ENCODE data around the gene DRC7.

DRC7 gene

GRCh38 chr16:57747996-57748395, 53.4 kb downstream of the DRC7 start:
- Mint-ChIP-seq H3K27ac (no peak overlapping the region), H3K36me3 (peaks cover 19% of the 10 kb centered on the region), H3K9me3 (no peaks in the 10 kb centered on the region), H3K4me1 (peaks cover 18% of the 10 kb centered on the region), H3K4me3 (no peak overlapping the region)
- ATAC-seq (no peak), DNase-seq (ENCODE audit: low spot score in 2 of 2) (no peak)

- peak overlapping the region; percentile 51 for H3K27ac Mint-ChIP-seq
- no peak for ATAC-seq
Observed at GRCh38 chr16:57748596-57748995, 54.0 kb downstream of the DRC7 start.

DNA sequence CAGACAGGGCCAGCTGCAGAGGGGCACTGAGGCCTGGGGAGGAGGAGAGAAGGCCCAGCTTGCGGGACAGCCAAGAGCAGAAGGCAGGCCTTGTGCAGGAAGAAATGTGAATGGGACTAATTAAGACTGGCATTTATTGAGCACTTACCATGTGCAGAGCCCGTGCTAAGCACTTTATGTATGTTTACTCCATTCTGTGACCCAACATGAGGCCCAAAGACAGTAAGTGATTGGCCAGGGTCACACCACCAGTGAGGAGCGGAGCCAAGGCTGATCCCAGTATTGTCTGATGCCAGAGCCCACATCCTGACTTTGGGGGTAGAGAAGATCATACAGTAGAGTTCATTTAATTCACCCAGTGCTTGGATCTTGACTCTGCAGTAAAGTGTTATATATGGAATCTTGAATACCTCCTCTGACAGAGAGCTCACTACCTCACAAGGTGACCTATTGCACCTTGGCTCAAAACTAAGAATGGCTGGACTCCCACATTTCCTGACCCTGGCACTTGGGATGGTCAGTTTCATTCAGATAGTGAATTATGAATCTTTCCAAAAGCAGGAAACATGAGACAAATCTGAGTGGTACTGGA, 54.6 kb downstream of the DRC7 start:
- ATAC-seq (no peak), DNase-seq (ENCODE audit: low spot score in 2 of 2) (no peak)
- peaks cover 15% of the 10 kb centered on the region for H3K36me3 Mint-ChIP-seq
- peaks cover 18% of the 10 kb centered on the region for H3K4me1 Mint-ChIP-seq
- no peak overlapping the region for H3K4me3 Mint-ChIP-seq
- no peaks in the 10 kb centered on the region for H3K9me3 Mint-ChIP-seq
- H3K27ac Mint-ChIP-seq, result peak overlapping the region; percentile 51

More at GRCh38 chr16:57748596-57748995, 54.0 kb downstream of the DRC7 start:
- H3K36me3 Mint-ChIP-seq, result peaks cover 14% of the 10 kb centered on the region
- no peak overlapping the region for H3K4me3 Mint-ChIP-seq
- DNase-seq (ENCODE audit: low spot score in 2 of 2), result no peak
- peaks cover 18% of the 10 kb centered on the region for H3K4me1 Mint-ChIP-seq
- H3K9me3 Mint-ChIP-seq, result no peaks in the 10 kb centered on the region

DNA sequence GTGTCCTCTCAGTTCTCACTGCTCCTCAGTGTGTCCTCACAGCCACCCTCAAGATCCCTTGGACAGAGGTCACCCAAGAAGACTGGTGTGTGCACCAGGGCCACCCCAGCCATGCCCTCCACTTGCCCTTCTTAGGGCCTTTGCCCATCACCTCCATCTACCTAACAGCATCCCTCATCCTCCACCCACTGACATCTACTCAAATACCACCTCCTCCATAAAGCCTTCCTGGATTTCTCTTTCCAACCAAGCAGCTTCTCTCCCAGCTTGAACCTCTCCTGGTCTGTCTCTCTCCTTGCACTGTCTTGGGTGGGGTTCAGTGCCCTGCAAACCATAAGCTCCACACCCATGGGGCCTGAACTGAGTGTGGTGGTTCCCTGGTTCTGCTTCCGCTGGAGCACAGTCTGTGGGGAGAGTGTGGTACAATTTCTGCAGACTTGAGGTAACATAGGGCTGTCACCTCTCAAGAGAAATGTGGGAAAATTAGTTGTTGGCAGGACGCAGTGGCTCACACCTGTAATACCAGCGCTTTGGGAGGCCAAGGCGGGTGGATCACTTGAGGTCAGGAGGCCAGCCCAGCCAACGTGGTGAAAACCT, 55.3 kb downstream of the DRC7 start:
- Mint-ChIP-seq H3K36me3 (peaks cover 19% of the 10 kb centered on the region), H3K27ac (peak overlapping the region; percentile 51), H3K4me3 (no peak overlapping the region), H3K9me3 (no peaks in the 10 kb centered on the region), H3K4me1 (peaks cover 18% of the 10 kb centered on the region)
- no peak for DNase-seq (ENCODE audit: low spot score in 2 of 2)
- ATAC-seq, result no peak

DNA sequence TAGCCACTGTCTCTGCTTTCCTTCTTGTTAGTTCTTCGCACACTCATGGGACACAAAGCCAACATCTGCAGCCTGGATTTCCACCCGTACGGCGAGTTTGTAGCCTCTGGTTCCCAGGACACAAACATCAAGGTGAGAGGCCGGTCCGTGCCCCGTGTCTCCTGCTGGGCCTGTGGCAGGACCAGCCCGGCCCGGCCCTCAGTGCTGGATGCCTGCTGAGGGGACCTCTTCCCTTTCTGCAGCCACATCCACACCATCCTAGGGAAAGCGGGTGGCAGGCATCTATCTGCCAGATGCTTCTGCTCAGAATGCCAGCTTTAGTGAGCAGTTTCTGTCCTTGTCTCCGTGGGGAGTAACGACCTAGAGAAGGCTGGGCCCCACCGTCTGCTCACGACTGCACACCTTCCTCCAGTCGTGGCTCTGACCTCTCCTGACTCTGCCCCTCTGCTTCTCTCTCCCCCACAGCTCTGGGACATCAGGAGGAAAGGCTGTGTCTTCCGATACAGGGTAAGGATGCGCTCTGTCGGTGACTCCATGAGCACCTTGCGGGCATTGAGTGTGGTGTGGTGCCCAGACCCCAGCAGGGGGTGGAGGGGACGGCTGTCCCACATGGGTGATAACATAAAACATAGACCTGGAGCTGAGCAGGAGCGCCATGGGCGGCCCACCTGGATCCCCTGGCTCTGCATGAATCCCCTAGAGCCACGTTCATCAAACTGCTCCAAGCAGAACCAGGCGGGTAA, 56.4 kb downstream of the DRC7 start:
- H3K4me1 Mint-ChIP-seq, result peaks cover 20% of the 10 kb centered on the region
- peak overlapping the region; percentile 51 for H3K27ac Mint-ChIP-seq
- no peak overlapping the region for H3K4me3 Mint-ChIP-seq
- no peaks in the 10 kb centered on the region for H3K9me3 Mint-ChIP-seq
- DNase-seq (ENCODE audit: low spot score in 2 of 2) (no peak), ATAC-seq (no peak)
- peaks cover 22% of the 10 kb centered on the region for H3K36me3 Mint-ChIP-seq

GRCh38 chr16:57751539-57752202, 57.1 kb downstream of the DRC7 start:
- H3K4me3 Mint-ChIP-seq, result no peak overlapping the region
- ATAC-seq (no peak), DNase-seq (ENCODE audit: low spot score in 2 of 2) (no peak)
- H3K27ac Mint-ChIP-seq, result peak overlapping the region; percentile 51
- peaks cover 21% of the 10 kb centered on the region for H3K36me3 Mint-ChIP-seq
- H3K4me1 Mint-ChIP-seq, result peaks cover 26% of the 10 kb centered on the region
- no peaks in the 10 kb centered on the region for H3K9me3 Mint-ChIP-seq

DNA sequence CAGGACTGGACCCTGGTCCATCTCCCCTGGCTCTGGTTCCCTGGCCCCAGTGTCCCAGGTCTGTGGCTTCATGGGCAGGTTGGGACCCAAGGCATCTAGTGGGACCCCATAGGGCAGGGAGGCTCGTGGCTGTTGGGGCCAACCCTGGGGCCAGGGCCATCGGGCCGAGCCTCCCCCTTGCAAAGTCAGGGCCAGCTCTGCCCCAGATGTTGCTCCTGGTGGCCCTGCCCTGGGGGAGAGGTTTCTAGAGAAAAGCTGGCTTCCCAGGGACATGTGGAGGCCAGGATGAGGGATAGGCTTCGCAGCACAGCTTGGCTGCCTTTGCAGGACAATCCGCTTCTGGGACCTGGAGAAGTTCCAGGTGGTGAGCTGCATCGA, 57.6 kb downstream of the DRC7 start:
- Mint-ChIP-seq H3K27ac (no peak overlapping the region), H3K4me3 (no peak overlapping the region), H3K9me3 (no peaks in the 10 kb centered on the region), H3K36me3 (peaks cover 21% of the 10 kb centered on the region), H3K4me1 (peaks cover 26% of the 10 kb centered on the region)
- no peak for DNase-seq (ENCODE audit: low spot score in 2 of 2)
- no peak for ATAC-seq

- H3K4me1 Mint-ChIP-seq, result peaks cover 26% of the 10 kb centered on the region
- ATAC-seq (no peak), DNase-seq (ENCODE audit: low spot score in 2 of 2) (no peak)
- H3K27ac Mint-ChIP-seq, result no peak overlapping the region
- peaks cover 21% of the 10 kb centered on the region for H3K36me3 Mint-ChIP-seq
- H3K4me3 Mint-ChIP-seq, result no peak overlapping the region
- no peaks in the 10 kb centered on the region for H3K9me3 Mint-ChIP-seq
Observed at GRCh38 chr16:57752581-57753447, 58.2 kb downstream of the DRC7 start.

- DNase-seq (ENCODE audit: low spot score in 2 of 2) (no peak), ATAC-seq (no peak)
- Mint-ChIP-seq H3K27ac (peak overlapping the region; percentile 62), H3K4me3 (no peak overlapping the region), H3K4me1 (peaks cover 28% of the 10 kb centered on the region), H3K9me3 (no peaks in the 10 kb centered on the region), H3K36me3 (peaks cover 21% of the 10 kb centered on the region)
Observed at GRCh38 chr16:57753448-57754353, 59.1 kb downstream of the DRC7 start.

DNA sequence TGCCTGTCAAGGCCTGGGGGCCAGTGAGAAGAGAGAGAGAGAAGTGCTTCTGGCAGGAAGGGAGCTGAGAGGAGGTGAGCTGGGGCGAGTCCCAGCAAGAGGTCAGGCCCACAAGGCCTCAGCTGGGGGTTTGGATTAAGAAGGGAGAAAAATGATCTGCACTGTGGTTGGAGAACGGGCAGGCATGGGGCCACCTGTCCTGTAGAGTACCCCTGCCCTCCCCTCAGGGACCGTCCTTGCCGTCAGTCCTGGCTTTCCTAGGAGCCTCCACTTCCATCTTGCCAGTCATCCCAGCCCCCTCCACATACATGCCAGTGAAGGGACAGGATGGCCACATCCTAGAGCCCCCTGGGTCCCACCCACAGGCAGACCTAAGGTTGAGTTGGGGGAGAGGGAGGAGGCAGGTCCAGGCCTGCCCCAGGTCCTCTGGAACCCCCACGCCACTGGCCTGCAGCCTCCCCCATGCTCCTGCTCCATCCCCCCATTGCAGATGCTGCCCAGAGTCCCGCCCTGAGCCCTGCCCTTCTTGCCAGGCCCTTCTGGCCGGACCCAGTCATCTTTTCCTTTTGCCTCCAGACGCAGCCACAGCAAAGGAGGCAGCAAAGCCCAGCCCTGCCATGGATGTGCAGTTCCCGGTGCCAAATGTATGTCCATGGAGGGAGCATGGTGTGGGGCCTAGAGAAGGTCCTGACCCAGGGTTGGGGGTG, 59.9 kb downstream of the DRC7 start:
- DNase-seq (ENCODE audit: low spot score in 2 of 2), result no peak
- Mint-ChIP-seq H3K27ac (peak overlapping the region; percentile 62), H3K4me1 (peaks cover 30% of the 10 kb centered on the region), H3K4me3 (no peak overlapping the region), H3K36me3 (peaks cover 21% of the 10 kb centered on the region), H3K9me3 (no peaks in the 10 kb centered on the region)
- ATAC-seq, result no peak

GRCh38 chr16:57755061-57755684, 60.6 kb downstream of the DRC7 start:
- no peak for DNase-seq (ENCODE audit: low spot score in 2 of 2)
- peaks cover 23% of the 10 kb centered on the region for H3K4me1 Mint-ChIP-seq
- H3K9me3 Mint-ChIP-seq, result no peaks in the 10 kb centered on the region
- no peak for ATAC-seq
- no peak overlapping the region for H3K4me3 Mint-ChIP-seq
- peaks cover 21% of the 10 kb centered on the region for H3K36me3 Mint-ChIP-seq
- H3K27ac Mint-ChIP-seq, result peak overlapping the region; percentile 62

DNA sequence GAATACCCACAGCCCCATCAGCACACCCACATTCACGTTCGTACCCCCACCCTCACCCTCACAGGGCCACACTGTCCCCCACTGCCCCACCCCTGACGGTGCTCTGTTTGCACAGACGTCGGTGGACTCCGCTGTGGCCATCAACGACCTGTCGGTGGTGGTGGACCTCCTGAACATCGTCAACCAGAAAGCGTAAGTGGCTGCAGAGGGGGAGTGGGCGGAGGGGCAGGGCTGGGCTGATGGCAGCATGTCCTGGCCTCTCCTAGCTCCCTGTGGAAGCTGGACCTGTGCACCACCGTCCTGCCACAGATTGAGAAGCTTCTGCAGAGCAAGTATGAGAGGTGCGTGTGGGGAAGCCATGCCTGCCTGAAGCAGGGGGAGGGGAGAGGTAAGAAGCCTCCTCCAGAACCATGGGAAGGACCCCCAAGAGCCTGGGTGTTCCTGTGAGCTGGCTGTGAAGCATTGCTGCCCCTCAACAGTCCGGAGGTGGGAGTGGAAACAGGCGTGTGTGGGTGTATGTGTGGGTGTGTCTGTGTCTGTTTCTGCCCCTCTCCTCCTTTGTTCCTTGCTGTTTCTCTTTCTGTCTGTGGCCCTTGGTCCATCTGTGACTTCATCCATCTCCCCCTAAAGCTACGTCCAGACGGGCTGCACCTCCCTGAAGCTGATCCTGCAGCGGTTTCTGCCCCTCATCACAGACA, 61.3 kb downstream of the DRC7 start:
- H3K4me1 Mint-ChIP-seq, result peaks cover 19% of the 10 kb centered on the region
- ATAC-seq (no peak), DNase-seq (ENCODE audit: low spot score in 2 of 2) (no peak)
- H3K36me3 Mint-ChIP-seq, result peaks cover 16% of the 10 kb centered on the region
- no peak overlapping the region for H3K4me3 Mint-ChIP-seq
- peak overlapping the region; percentile 80 for H3K27ac Mint-ChIP-seq
- no peaks in the 10 kb centered on the region for H3K9me3 Mint-ChIP-seq
